ENCODE results near the gene AK6. TPM values are rescaled to one million over a fixed set of nuclear protein-coding genes. Genes with fewer than 3 reads are reported as not detected.

Gene AK6
- total and polyA plus RNA-seq, 4 donors: 17.7 to 54.6 (median 23.5) TPM

DNA sequence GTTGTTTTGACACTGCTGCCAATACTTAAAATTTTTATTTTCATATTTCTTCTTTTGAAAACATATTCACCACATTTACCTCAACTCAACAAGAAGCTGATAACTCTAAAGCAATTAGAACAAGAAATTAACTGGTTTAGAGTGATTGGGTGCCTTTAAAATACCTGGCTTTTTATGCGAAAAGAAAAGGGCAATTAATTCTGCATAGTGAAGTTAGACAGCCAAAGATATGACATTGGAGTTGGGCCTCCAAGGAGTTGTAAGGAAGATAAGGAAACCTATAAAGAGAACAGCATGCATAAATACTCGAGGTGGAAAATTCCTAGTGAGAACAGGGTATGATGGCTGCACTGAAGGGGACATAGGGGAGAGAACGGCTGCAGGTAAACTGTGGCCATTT, 9.6 kb downstream of the AK6 start:
- Histone ChIP-seq H3K9me3 (ENCODE audit: control insufficient read depth in 4 of 4, low read length in 3 of 4) (no peaks in the 10 kb centered on the region), H3K4me1 (ENCODE audit: control insufficient read depth in 4 of 4, insufficient read depth in 4 of 4, low read length in 3 of 4) (no peaks in the 10 kb centered on the region), H3K27ac (ENCODE audit: low read depth in 1 of 2, low read length in 2 of 2) (no peak overlapping the region), H3K4me3 (ENCODE audit: low read depth in 1 of 3, low read length in 3 of 3) (no peak overlapping the region), H3K9ac (ENCODE audit: low read depth in 1 of 2, low read length in 2 of 2) (no peak overlapping the region), H3K36me3 (ENCODE audit: control insufficient read depth in 4 of 4, insufficient read depth in 3 of 4, low read depth in 1 of 4, low read length in 3 of 4) (peaks cover 0 to 18% (median 11%) of the 10 kb centered on the region in 4 donors), H3K27me3 (ENCODE audit: control insufficient read depth in 4 of 4, insufficient read depth in 4 of 4, low read length in 3 of 4) (no peaks in the 10 kb centered on the region)
- WGBS: 95% methylated on average over 3 of the region's 3 CpGs
- no peak for DNase-seq (ENCODE audit: low spot score)
- TF ChIP-seq, protein P1, sequence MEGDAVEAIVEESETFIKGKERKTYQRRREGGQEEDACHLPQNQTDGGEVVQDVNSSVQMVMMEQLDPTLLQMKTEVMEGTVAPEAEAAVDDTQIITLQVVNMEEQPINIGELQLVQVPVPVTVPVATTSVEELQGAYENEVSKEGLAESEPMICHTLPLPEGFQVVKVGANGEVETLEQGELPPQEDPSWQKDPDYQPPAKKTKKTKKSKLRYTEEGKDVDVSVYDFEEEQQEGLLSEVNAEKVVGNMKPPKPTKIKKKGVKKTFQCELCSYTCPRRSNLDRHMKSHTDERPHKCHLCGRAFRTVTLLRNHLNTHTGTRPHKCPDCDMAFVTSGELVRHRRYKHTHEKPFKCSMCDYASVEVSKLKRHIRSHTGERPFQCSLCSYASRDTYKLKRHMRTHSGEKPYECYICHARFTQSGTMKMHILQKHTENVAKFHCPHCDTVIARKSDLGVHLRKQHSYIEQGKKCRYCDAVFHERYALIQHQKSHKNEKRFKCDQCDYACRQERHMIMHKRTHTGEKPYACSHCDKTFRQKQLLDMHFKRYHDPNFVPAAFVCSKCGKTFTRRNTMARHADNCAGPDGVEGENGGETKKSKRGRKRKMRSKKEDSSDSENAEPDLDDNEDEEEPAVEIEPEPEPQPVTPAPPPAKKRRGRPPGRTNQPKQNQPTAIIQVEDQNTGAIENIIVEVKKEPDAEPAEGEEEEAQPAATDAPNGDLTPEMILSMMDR (IDR thresholded peaks at IDR 0.05; ENCODE audit: low read depth, low read length, missing input control): no peak
- TF ChIP-seq HNF4G (IDR thresholded peaks at IDR 0.05) (no peak), GABPA (IDR thresholded peaks at IDR 0.05 in 1 of 2, conservative IDR thresholded peaks at IDR 0.05 in 1 of 2) (no peak), RXRA (IDR thresholded peaks at IDR 0.05) (no peak), HNF4A (conservative IDR thresholded peaks at IDR 0.05) (no peak), SP1 (IDR thresholded peaks at IDR 0.05) (no peak), YY1 (IDR thresholded peaks at IDR 0.05) (no peak), NR2F2 (IDR thresholded peaks at IDR 0.05) (no peak), JUND (IDR thresholded peaks at IDR 0.05) (no peak), FOXA2 (IDR thresholded peaks at IDR 0.05) (no peak), FOXA1 (IDR thresholded peaks at IDR 0.05) (no peak), RAD21 (IDR thresholded peaks at IDR 0.05) (no peak)
- TF ChIP-seq, protein P2, sequence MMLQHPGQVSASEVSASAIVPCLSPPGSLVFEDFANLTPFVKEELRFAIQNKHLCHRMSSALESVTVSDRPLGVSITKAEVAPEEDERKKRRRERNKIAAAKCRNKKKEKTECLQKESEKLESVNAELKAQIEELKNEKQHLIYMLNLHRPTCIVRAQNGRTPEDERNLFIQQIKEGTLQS (IDR thresholded peaks at IDR 0.05): no peak
- TF ChIP-seq, protein P3, sequence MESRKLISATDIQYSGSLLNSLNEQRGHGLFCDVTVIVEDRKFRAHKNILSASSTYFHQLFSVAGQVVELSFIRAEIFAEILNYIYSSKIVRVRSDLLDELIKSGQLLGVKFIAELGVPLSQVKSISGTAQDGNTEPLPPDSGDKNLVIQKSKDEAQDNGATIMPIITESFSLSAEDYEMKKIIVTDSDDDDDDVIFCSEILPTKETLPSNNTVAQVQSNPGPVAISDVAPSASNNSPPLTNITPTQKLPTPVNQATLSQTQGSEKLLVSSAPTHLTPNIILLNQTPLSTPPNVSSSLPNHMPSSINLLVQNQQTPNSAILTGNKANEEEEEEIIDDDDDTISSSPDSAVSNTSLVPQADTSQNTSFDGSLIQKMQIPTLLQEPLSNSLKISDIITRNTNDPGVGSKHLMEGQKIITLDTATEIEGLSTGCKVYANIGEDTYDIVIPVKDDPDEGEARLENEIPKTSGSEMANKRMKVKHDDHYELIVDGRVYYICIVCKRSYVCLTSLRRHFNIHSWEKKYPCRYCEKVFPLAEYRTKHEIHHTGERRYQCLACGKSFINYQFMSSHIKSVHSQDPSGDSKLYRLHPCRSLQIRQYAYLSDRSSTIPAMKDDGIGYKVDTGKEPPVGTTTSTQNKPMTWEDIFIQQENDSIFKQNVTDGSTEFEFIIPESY (IDR thresholded peaks at IDR 0.05): no peak
- TF ChIP-seq, protein P4, sequence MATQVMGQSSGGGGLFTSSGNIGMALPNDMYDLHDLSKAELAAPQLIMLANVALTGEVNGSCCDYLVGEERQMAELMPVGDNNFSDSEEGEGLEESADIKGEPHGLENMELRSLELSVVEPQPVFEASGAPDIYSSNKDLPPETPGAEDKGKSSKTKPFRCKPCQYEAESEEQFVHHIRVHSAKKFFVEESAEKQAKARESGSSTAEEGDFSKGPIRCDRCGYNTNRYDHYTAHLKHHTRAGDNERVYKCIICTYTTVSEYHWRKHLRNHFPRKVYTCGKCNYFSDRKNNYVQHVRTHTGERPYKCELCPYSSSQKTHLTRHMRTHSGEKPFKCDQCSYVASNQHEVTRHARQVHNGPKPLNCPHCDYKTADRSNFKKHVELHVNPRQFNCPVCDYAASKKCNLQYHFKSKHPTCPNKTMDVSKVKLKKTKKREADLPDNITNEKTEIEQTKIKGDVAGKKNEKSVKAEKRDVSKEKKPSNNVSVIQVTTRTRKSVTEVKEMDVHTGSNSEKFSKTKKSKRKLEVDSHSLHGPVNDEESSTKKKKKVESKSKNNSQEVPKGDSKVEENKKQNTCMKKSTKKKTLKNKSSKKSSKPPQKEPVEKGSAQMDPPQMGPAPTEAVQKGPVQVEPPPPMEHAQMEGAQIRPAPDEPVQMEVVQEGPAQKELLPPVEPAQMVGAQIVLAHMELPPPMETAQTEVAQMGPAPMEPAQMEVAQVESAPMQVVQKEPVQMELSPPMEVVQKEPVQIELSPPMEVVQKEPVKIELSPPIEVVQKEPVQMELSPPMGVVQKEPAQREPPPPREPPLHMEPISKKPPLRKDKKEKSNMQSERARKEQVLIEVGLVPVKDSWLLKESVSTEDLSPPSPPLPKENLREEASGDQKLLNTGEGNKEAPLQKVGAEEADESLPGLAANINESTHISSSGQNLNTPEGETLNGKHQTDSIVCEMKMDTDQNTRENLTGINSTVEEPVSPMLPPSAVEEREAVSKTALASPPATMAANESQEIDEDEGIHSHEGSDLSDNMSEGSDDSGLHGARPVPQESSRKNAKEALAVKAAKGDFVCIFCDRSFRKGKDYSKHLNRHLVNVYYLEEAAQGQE (IDR thresholded peaks at IDR 0.05): no peak

DNA sequence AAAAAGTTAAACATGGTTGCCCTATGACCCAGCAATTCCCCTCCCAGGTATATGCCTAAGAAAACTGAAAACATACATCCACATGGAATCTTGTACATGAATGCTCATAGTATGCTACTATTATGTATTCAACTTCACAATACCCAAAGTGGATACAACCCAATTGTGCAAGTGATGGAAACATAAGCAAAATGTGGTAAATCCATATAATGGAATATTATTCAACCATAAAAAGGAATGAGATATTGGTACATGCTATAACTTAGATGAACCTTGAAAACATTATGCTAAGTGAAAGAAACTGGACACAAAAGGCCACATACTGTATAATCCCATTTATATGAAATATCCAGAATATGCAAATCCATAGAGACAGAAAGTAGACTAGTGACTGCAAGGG, 18.7 kb downstream of the AK6 start:
- H3K4me1 ChIP-seq (ENCODE audit: control insufficient read depth in 4 of 4, insufficient read depth in 4 of 4, low read length in 3 of 4): no peaks in the 10 kb centered on the region
- no peaks in the 10 kb centered on the region for H3K27me3 ChIP-seq (ENCODE audit: control insufficient read depth in 4 of 4, insufficient read depth in 4 of 4, low read length in 3 of 4)
- H3K9me3 ChIP-seq (ENCODE audit: control insufficient read depth in 4 of 4, low read length in 3 of 4): no peaks in the 10 kb centered on the region
- H3K27ac ChIP-seq (ENCODE audit: low read depth in 1 of 2, low read length in 2 of 2): no peak overlapping the region
- no peak for DNase-seq (ENCODE audit: low spot score)
- peaks cover 5 to 29% (median 19%) of the 10 kb centered on the region in 4 donors for H3K36me3 ChIP-seq (ENCODE audit: control insufficient read depth in 4 of 4, insufficient read depth in 3 of 4, low read depth in 1 of 4, low read length in 3 of 4)
- H3K9ac ChIP-seq (ENCODE audit: low read depth in 1 of 2, low read length in 2 of 2): no peak overlapping the region
- H3K4me3 ChIP-seq (ENCODE audit: low read depth in 1 of 3, low read length in 3 of 3): no peak overlapping the region
- TF ChIP-seq GABPA (IDR thresholded peaks at IDR 0.05 in 1 of 2, conservative IDR thresholded peaks at IDR 0.05 in 1 of 2) (no peak), TAF1 (conservative IDR thresholded peaks at IDR 0.05) (no peak), NR2F2 (IDR thresholded peaks at IDR 0.05) (no peak), SP1 (IDR thresholded peaks at IDR 0.05) (no peak), FOXA1 (IDR thresholded peaks at IDR 0.05) (no peak), HNF4G (IDR thresholded peaks at IDR 0.05) (no peak), YY1 (IDR thresholded peaks at IDR 0.05) (no peak), JUND (IDR thresholded peaks at IDR 0.05) (no peak), HNF4A (conservative IDR thresholded peaks at IDR 0.05) (no peak)
- TF ChIP-seq, protein P2 (IDR thresholded peaks at IDR 0.05): no peak
- TF ChIP-seq, protein P4 (IDR thresholded peaks at IDR 0.05): no peak
- TF ChIP-seq, protein P1 (IDR thresholded peaks at IDR 0.05; ENCODE audit: low read depth, low read length, missing input control): no peak
